Testis (tissue), 3 donors: ENCODE measurements around the gene MB21D2. TPM values are rescaled to one million over a fixed set of nuclear protein-coding genes. Genes with fewer than 3 reads are reported as not detected.

Source experiments
- DNase-seq: peaks from one replicate; pipeline ENCODE4 v3.0.0-alpha.2; 2019
- H3K27ac ChIP-seq, 2 donors: fragments of 200-600 bp; sonication (generic); one replicate each; pipeline ENCODE4 v1.5.1; 2019
- H3K27me3 ChIP-seq: fragments of 200-600 bp; sonication (generic); one replicate; pipeline ENCODE4 v1.5.1; 2019
- H3K36me3 ChIP-seq: fragments of 200-600 bp; sonication (generic); one replicate; pipeline ENCODE4 v1.5.1; 2017; ENCODE audit warnings: low read depth; ENCODE audit errors: missing control alignments
- H3K4me1 ChIP-seq: fragments of 200-600 bp; sonication (generic); one replicate; pipeline ENCODE4 v1.5.1; 2019
- H3K4me3 ChIP-seq, 2 donors: fragments of 200-600 bp; sonication (generic); one replicate each; pipeline ENCODE4 v1.5.1; 2017 to 2019
- H3K9me3 ChIP-seq: fragments of 200-600 bp; sonication (generic); one replicate; pipeline ENCODE4 v1.5.1; 2017
- CTCF ChIP-seq, 3 experiments: fragments of 450-650 bp in 2 of 3; fragments of 200-600 bp in 1 of 3; sonication (generic) in 1 of 3; IDR thresholded peaks; one replicate each; pipeline ENCODE4 v1.5.1; 2016 to 2019; ENCODE audit warnings: antibody characterized with exemption in 3 of 3, mild to moderate bottlenecking in 2 of 3, moderate library complexity in 1 of 3
- POLR2A ChIP-seq: fragments of 450-650 bp; IDR thresholded peaks from one replicate; pipeline ENCODE4 v1.6.1; 2017; ENCODE audit warnings: antibody characterized with exemption, mild to moderate bottlenecking, moderate library complexity
- WGBS, 2 donors: methylation state at CpG; one replicate each; pipeline ENCODE4 v1.1.5; 2018; 5-methylcytosine and 5-hydroxymethylcytosine counted together
- intact Hi-C: fragments of 100-400 bp; cut with DNase I; formaldehyde crosslinking; loops from one replicate; pipeline ENCODE4 v1.15.1; 2023; ENCODE audit warnings: low total_unique reads
- polyA plus RNA-seq: library from polyadenylated mRNA; stranded (reverse); fragments of 350-450 nt; fragmentation: Illumina TruSeq; extraction: RNeasy Lipid Tissue Mini Kit (QIAGEN cat#74804); gene quantifications from one replicate; pipeline ENCODE4 v1.2.3, GENCODE V29; 2014; ENCODE audit warnings: low read depth, low replicate concordance; ENCODE audit not compliant: insufficient read depth
- total RNA-seq, 2 donors: library from RNA; depleted of rRNA; stranded (reverse); fragments of >200 nt; gene quantifications; one replicate each; pipeline ENCODE4 v1.2.3, GENCODE V29; 2016

MB21D2 gene
- total and polyA plus RNA-seq, 3 donors from 2014 or later: 13.4 to 29.2 (median 23.9) TPM

DNA sequence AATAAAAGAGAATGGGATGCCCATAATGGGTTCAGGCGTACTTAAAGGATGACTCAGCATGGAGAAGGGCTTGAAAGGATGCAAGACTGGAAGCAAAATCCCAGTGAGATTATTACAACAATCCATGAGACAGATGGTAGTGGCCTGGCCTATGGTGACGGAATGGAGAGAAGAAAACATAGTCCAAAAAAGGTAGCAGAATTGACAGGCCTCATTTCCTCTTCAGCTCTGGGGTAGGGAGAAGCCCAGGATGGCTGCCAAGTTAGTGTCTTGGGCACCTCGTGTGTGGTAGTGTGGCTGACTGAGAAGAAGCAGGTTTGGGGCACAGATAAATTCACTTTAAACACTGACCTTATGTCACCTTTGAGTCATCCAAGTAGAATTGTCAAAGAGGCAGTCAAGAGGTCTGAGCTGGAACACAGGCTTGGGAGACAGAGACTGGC, 18.1 kb downstream of the MB21D2 start:
- Histone ChIP-seq H3K4me3 (no peak overlapping the region), H3K9me3 (no peaks in the 10 kb centered on the region), H3K4me1 (no peaks in the 10 kb centered on the region), H3K36me3 (no peaks in the 10 kb centered on the region), H3K27me3 (no peaks in the 10 kb centered on the region), H3K27ac (no peak overlapping the region)
- intact Hi-C loops: no loop called here
- no peak for DNase-seq
- WGBS, 2 donors: 86 to 88% methylated on average over 3 of the region's 3 CpGs
- TF ChIP-seq CTCF (IDR thresholded peaks at IDR 0.05) (no peak), POLR2A (no peak)

DNA sequence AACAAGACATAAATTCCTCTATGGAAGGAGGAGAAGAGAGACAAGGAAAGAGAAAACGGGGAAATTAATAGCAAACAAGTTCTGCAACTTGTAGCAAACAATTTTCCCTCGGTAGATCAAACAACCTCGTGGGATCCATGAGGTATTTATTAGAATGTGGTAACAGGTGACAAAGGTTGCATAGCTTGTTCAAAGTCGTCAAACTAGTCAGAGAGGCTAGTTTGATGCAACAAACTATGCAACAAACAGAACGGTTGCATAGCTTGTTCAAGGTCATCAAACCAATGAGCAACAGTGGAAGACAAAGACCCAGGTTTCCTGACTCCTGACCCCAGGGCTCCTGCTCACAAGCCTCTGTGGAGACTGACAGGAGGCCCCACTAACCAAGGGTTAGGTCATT, 20.7 kb downstream of the MB21D2 start:
- H3K36me3 ChIP-seq: no peaks in the 10 kb centered on the region
- TF ChIP-seq POLR2A (no peak), CTCF (IDR thresholded peaks at IDR 0.05) (no peak)
- no peaks in the 10 kb centered on the region for H3K9me3 ChIP-seq
- 78% methylated on average over 5 of the region's 5 CpGs for WGBS, 2 donors
- DNase-seq: no peak
- H3K27me3 ChIP-seq: no peaks in the 10 kb centered on the region
- no peak overlapping the region for H3K27ac ChIP-seq
- no peak overlapping the region for H3K4me3 ChIP-seq
- no peaks in the 10 kb centered on the region for H3K4me1 ChIP-seq
- intact Hi-C loops: no loop called here

- H3K27me3 ChIP-seq: no peaks in the 10 kb centered on the region
- no peaks in the 10 kb centered on the region for H3K9me3 ChIP-seq
- no peak overlapping the region for H3K27ac ChIP-seq
- H3K36me3 ChIP-seq: no peaks in the 10 kb centered on the region
- WGBS, 2 donors: 75 to 83% methylated on average over 5 of the region's 5 CpGs
- TF ChIP-seq CTCF (IDR thresholded peaks at IDR 0.05) (no peak), POLR2A (no peak)
- intact Hi-C loops: no loop called here
- H3K4me1 ChIP-seq: no peaks in the 10 kb centered on the region
- H3K4me3 ChIP-seq: no peak overlapping the region
- no peak for DNase-seq
Measured at GRCh38 chr3:192896208-192896607, 21.4 kb downstream of the MB21D2 start.

DNA sequence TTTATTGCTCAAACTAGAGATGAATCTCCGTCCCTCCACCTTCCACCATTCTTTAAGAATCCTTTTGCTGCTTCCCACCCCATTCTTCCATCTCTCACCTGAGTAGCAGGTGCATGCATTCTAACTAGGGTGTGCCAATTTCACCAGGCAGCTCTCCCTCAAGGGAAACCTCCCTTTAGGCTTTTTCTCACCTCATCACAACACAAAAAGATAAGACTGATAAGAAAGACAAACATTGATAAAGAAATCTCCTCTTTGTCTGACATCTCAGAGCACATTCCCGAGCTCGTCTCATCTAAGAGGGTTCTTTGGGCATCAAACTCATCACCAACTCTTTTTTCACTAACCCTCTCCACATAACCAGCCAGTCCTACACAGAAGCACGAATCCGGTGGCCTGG, 23.0 kb downstream of the MB21D2 start:
- Histone ChIP-seq H3K27me3 (no peaks in the 10 kb centered on the region), H3K4me1 (peaks cover 5% of the 10 kb centered on the region), H3K36me3 (no peaks in the 10 kb centered on the region), H3K27ac (no peak overlapping the region), H3K9me3 (no peaks in the 10 kb centered on the region), H3K4me3 (no peak overlapping the region)
- TF ChIP-seq CTCF (IDR thresholded peaks at IDR 0.05) (no peak), POLR2A (no peak)
- WGBS, 2 donors: 71 to 75% methylated on average over 5 of the region's 5 CpGs
- intact Hi-C loops: no loop called here
- DNase-seq: no peak

DNA sequence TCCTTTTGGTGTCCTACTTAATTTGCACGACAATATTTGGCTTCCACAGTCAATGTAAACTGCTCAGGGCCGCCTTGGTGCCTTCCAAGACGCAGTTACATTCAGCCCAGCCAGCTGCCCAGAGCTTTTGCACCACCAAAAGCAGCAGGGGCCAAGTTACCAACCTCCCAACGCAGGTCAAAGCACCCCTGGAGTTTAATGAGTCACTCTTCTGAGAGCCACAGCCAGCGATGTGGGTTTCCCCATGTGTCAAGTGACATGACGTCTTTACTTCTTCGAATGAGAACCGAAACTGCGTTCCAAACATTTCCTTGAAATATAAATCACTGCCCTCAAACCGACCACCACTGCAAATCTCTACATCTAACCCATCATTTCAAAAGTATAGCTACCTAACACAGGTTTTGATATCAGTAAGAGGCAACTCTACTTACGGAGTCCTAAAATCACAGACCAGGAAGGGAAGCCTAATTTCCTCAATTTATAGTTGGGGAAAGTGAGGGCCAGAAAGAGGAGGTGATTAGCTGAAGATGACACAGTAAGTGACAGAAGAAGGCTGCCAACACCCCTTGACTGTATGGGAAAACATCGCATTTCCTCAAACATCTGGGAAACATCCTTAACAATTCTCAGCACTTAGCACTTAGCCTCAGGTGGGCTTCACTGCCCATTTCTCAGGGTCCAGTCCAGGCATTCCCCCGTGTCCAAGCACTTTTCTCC, 24.5 kb downstream of the MB21D2 start:
- no peak overlapping the region for H3K27ac ChIP-seq
- no peaks in the 10 kb centered on the region for H3K36me3 ChIP-seq
- no peaks in the 10 kb centered on the region for H3K27me3 ChIP-seq
- no peak overlapping the region for H3K4me3 ChIP-seq
- intact Hi-C loops: no loop called here
- peaks cover 10% of the 10 kb centered on the region for H3K4me1 ChIP-seq
- DNase-seq: peak; percentile 49
- H3K9me3 ChIP-seq: no peaks in the 10 kb centered on the region
- no peak for TF ChIP-seq POLR2A
- WGBS, 2 donors: 75 to 85% methylated on average over 13 of the region's 13 CpGs
